Measurements from ENCODE around the gene KCNG2. TPM values are rescaled to one million over a fixed set of nuclear protein-coding genes. Genes with fewer than 3 reads are reported as not detected.

KCNG2 gene
- total and polyA plus RNA-seq, 4 donors = 0.03 to 0.23 (median 0.08) TPM; not detected in 1

GRCh38 chr18:79941473-79942119, 143.9 kb downstream of the KCNG2 start (continued):
- TF ChIP-seq ZBTB33 (IDR thresholded peaks at IDR 0.05) = peak; percentile 35
- TF ChIP-seq YY1 (IDR thresholded peaks at IDR 0.05) = peak; percentile 54
- TF ChIP-seq, protein P1, sequence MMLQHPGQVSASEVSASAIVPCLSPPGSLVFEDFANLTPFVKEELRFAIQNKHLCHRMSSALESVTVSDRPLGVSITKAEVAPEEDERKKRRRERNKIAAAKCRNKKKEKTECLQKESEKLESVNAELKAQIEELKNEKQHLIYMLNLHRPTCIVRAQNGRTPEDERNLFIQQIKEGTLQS (IDR thresholded peaks at IDR 0.05) = no peak
- TF ChIP-seq GABPA (IDR thresholded peaks at IDR 0.05 in 1 of 2, conservative IDR thresholded peaks at IDR 0.05 in 1 of 2) = no peak
- TF ChIP-seq FOXA1 (IDR thresholded peaks at IDR 0.05) = no peak
- TF ChIP-seq NR2F2 (IDR thresholded peaks at IDR 0.05) = no peak
- TF ChIP-seq RXRA (IDR thresholded peaks at IDR 0.05) = peak; percentile 64 to 79
- no peak for TF ChIP-seq FOXA2 (IDR thresholded peaks at IDR 0.05)
- TF ChIP-seq, protein P2, sequence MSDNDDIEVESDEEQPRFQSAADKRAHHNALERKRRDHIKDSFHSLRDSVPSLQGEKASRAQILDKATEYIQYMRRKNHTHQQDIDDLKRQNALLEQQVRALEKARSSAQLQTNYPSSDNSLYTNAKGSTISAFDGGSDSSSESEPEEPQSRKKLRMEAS (IDR thresholded peaks at IDR 0.05) = no peak
- TF ChIP-seq SP1 (IDR thresholded peaks at IDR 0.05) = peak; percentile 58
- TF ChIP-seq JUND (IDR thresholded peaks at IDR 0.05) = peak in 1 of 2 donors; percentile 36
- no peak for TF ChIP-seq RAD21 (IDR thresholded peaks at IDR 0.05)

DNA sequence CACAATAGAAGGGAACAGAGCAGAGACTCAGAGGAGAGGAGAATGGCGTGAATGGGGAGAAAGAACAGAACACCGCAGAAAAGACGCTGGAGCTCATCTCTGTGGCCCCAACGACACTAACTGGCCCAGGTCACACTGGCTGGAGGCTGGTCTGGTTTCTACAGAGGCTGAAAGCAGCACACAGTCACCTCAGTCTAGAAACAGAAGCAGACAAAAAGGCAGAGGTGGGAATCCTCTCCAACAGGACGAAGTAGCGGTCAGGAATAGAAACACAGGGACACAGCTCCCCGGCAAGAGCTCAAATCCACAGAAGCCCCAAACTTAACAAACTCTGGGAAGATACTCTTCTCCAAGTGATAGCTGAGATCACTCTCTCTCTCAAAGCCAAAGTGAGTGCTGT, 144.5 kb downstream of the KCNG2 start:
- Histone ChIP-seq H3K9ac (ENCODE audit: low read depth in 1 of 2, low read length in 2 of 2) (peak overlapping the region in 1 of 2 donors; percentile 73), H3K27me3 (ENCODE audit: control insufficient read depth in 4 of 4, insufficient read depth in 4 of 4, low read length in 3 of 4) (no peaks in the 10 kb centered on the region), H3K4me1 (ENCODE audit: control insufficient read depth in 4 of 4, insufficient read depth in 4 of 4, low read length in 3 of 4) (peaks cover 52 to 97% (median 94%) of the 10 kb centered on the region in 4 donors), H3K27ac (ENCODE audit: low read depth in 1 of 2, low read length in 2 of 2) (peak overlapping the region; percentile 3 to 47), H3K9me3 (ENCODE audit: control insufficient read depth in 4 of 4, low read length in 3 of 4) (no peaks in the 10 kb centered on the region), H3K4me3 (ENCODE audit: low read depth in 1 of 3, low read length in 3 of 3) (no peak overlapping the region), H3K36me3 (ENCODE audit: control insufficient read depth in 4 of 4, insufficient read depth in 3 of 4, low read depth in 1 of 4, low read length in 3 of 4) (peaks cover 3 to 14% (median 11%) of the 10 kb centered on the region in 4 donors)
- TF ChIP-seq HNF4G (IDR thresholded peaks at IDR 0.05) (no peak), HNF4A (conservative IDR thresholded peaks at IDR 0.05) (no peak), RAD21 (IDR thresholded peaks at IDR 0.05) (no peak), NR2F2 (IDR thresholded peaks at IDR 0.05) (no peak), ZBTB33 (IDR thresholded peaks at IDR 0.05) (no peak), FOXA2 (IDR thresholded peaks at IDR 0.05) (no peak), EGR1 (IDR thresholded peaks at IDR 0.05; ENCODE audit: low read depth in 2 of 2) (no peak), CTCF (IDR thresholded peaks at IDR 0.05; ENCODE audit: low read depth, low read length, missing input control) (no peak), YY1 (IDR thresholded peaks at IDR 0.05) (no peak), JUND (IDR thresholded peaks at IDR 0.05) (no peak)
- TF ChIP-seq, protein P2 (IDR thresholded peaks at IDR 0.05) = no peak
- TF ChIP-seq, protein P1 (IDR thresholded peaks at IDR 0.05) = no peak
- peak; percentile 19 for DNase-seq (ENCODE audit: low spot score)
- WGBS = 44% methylated on average over 7 of the region's 7 CpGs

All from liver (tissue), 9 donors.